BE2C (cell line): Measurements from ENCODE around the gene FMNL2.
"Not testable (repeated sequence)": the region's sequence is repeated elsewhere in the genome, so short reads cannot be mapped to it uniquely, and the experiment has no call there.

Experiments used
- DNase-seq: peaks from one replicate; pipeline ENCODE4 v3.0.0-alpha.2; 2020
- H3K27me3 ChIP-seq: fragments of 250-450 bp; sonication (Bioruptor Pico); 2 replicates; pipeline ENCODE4 v1.5.1; 2020; ENCODE audit warnings: mild to moderate bottlenecking
- H3K36me3 ChIP-seq: fragments of 250-450 bp; sonication (Bioruptor Pico); 2 replicates; pipeline ENCODE4 v1.5.1; 2020; ENCODE audit warnings: mild to moderate bottlenecking
- H3K4me1 ChIP-seq: fragments of 250-450 bp; sonication (Bioruptor Pico); 2 replicates; pipeline ENCODE4 v1.5.1; 2020
- H3K4me3 ChIP-seq: 2 replicates; pipeline ENCODE4 v1.5.1; 2011; ENCODE audit warnings: low read depth, low read length
- H3K9me3 ChIP-seq: fragments of 250-450 bp; sonication (Bioruptor Pico); 2 replicates; pipeline ENCODE4 v1.5.1; 2020
- CTCF ChIP-seq: IDR thresholded peaks from 2 replicates; pipeline ENCODE4 v1.5.1; 2012; ENCODE audit warnings: mild to moderate bottlenecking, low read depth, low read length

The FMNL2 gene

GRCh38 chr2:152472481-152472887 is 137.5 kb downstream of the FMNL2 start:
- Histone ChIP-seq H3K9me3 (no peaks in the 10 kb centered on the region), H3K4me1 (no peaks in the 10 kb centered on the region), H3K36me3 (no peaks in the 10 kb centered on the region), H3K27me3 (no peaks in the 10 kb centered on the region), H3K4me3 (no peak overlapping the region)
- DNase-seq: no peak
- TF ChIP-seq CTCF: no peak

- Histone ChIP-seq H3K36me3 (no peaks in the 10 kb centered on the region), H3K4me1 (no peaks in the 10 kb centered on the region)
Observed at GRCh38 chr2:152473151-152473857, 138.3 kb downstream of the FMNL2 start.

GRCh38 chr2:152474523-152474922 is 139.5 kb downstream of the FMNL2 start:
- H3K27me3 ChIP-seq, H3K36me3 ChIP-seq, DNase-seq, H3K9me3 ChIP-seq, H3K4me3 ChIP-seq, H3K4me1 ChIP-seq: not testable (repeated sequence)

More at GRCh38 chr2:152473151-152473857, 138.3 kb downstream of the FMNL2 start:
- Histone ChIP-seq H3K9me3 (no peaks in the 10 kb centered on the region), H3K27me3 (no peaks in the 10 kb centered on the region), H3K4me3 (no peak overlapping the region)
- no peak for TF ChIP-seq CTCF
- DNase-seq: no peak

GRCh38 chr2:152475982-152476381 is 141.0 kb downstream of the FMNL2 start:
- no peak for TF ChIP-seq CTCF
- H3K9me3 ChIP-seq: no peaks in the 10 kb centered on the region
- H3K4me3 ChIP-seq: no peak overlapping the region

GRCh38 chr2:152477347-152478092 is 142.5 kb downstream of the FMNL2 start:
- DNase-seq: no peak
- H3K36me3 ChIP-seq: no peaks in the 10 kb centered on the region
- no peak overlapping the region for H3K4me3 ChIP-seq
- no peak for TF ChIP-seq CTCF
- no peaks in the 10 kb centered on the region for H3K4me1 ChIP-seq
- no peaks in the 10 kb centered on the region for H3K9me3 ChIP-seq
- no peaks in the 10 kb centered on the region for H3K27me3 ChIP-seq

More at GRCh38 chr2:152475982-152476381, 141.0 kb downstream of the FMNL2 start:
- H3K27me3 ChIP-seq: no peaks in the 10 kb centered on the region
- H3K4me1 ChIP-seq: no peaks in the 10 kb centered on the region
- H3K36me3 ChIP-seq: no peaks in the 10 kb centered on the region
- DNase-seq: no peak

- Histone ChIP-seq H3K9me3 (no peaks in the 10 kb centered on the region), H3K4me1 (no peaks in the 10 kb centered on the region), H3K27me3 (no peaks in the 10 kb centered on the region), H3K4me3 (no peak overlapping the region), H3K36me3 (no peaks in the 10 kb centered on the region)
- no peak for DNase-seq
- TF ChIP-seq CTCF: no peak
Observed at GRCh38 chr2:152479282-152479681, 144.3 kb downstream of the FMNL2 start.
